Effector CD8-positive, alpha-beta T cell (primary cell): ENCODE data around the gene COQ10B.
"Not testable (repeated sequence)": the region's sequence is repeated elsewhere in the genome, so short reads cannot be mapped to it uniquely, and the experiment has no call there.

Source experiments
- DNase-seq: peaks from one replicate; lab custom pipeline; 2025; lab: John Stamatoyannopoulos, UW

The COQ10B gene

GRCh38 chr2:197450935-197451358 is 2.4 kb upstream of the COQ10B start:
- not testable (repeated sequence) for DNase-seq

GRCh38 chr2:197452754-197453122 is 614 bp upstream of the COQ10B start:
- DNase-seq, result no peak

- DNase-seq, result no peak
These were observed 604 bp downstream of the COQ10B start for GRCh38 chr2:197453914-197454398.

- no peak for DNase-seq
These were observed 1.6 kb downstream of the COQ10B start for GRCh38 chr2:197454923-197455322.

- DNase-seq, result no peak
These were observed 2.1 kb downstream of the COQ10B start for GRCh38 chr2:197455428-197455827.

- DNase-seq, result no peak
These were observed 7.3 kb downstream of the COQ10B start for GRCh38 chr2:197460649-197461048.

- no peak for DNase-seq
These were observed 7.7 kb downstream of the COQ10B start for GRCh38 chr2:197461057-197461456.

GRCh38 chr2:197464175-197464574 is 10.8 kb downstream of the COQ10B start:
- DNase-seq, result no peak

- DNase-seq, result no peak
These were observed 18.8 kb downstream of the COQ10B start for GRCh38 chr2:197472166-197472565.

GRCh38 chr2:197477797-197478196 is 24.4 kb downstream of the COQ10B start:
- no peak for DNase-seq

- no peak for DNase-seq
These were observed 27.0 kb downstream of the COQ10B start for GRCh38 chr2:197480165-197481036.

- not testable (repeated sequence) for DNase-seq
These were observed 30.9 kb downstream of the COQ10B start for GRCh38 chr2:197484248-197484647.

- no peak for DNase-seq
These were observed 32.8 kb downstream of the COQ10B start for GRCh38 chr2:197486175-197486574.

- no peak for DNase-seq
These were observed 34.0 kb downstream of the COQ10B start for GRCh38 chr2:197487385-197487784.

- DNase-seq, result no peak
These were observed 42.2 kb downstream of the COQ10B start for GRCh38 chr2:197495433-197496134.

- no peak for DNase-seq
These were observed 43.3 kb downstream of the COQ10B start for GRCh38 chr2:197496695-197497094.

GRCh38 chr2:197497326-197497725 is 44.0 kb downstream of the COQ10B start:
- no peak for DNase-seq

- no peak for DNase-seq
These were observed 45.0 kb downstream of the COQ10B start for GRCh38 chr2:197498235-197498936.

GRCh38 chr2:197498937-197499593 is 45.7 kb downstream of the COQ10B start:
- DNase-seq, result peak; percentile 49

GRCh38 chr2:197499594-197500502 is 46.5 kb downstream of the COQ10B start, which contains the start of the genes HSPD1 and HSPE1:
Gene HSPD1, minus strand, starts transcription at chr2:197499840. Its CDS starts 992 bp downstream, at chr2:197498848.
Gene HSPE1, plus strand, starts transcription at chr2:197500379. Its CDS starts 58 bp downstream, at chr2:197500437.
- peak; percentile 97 for DNase-seq
